ENCODE results near the gene TSSK3.

DNA sequence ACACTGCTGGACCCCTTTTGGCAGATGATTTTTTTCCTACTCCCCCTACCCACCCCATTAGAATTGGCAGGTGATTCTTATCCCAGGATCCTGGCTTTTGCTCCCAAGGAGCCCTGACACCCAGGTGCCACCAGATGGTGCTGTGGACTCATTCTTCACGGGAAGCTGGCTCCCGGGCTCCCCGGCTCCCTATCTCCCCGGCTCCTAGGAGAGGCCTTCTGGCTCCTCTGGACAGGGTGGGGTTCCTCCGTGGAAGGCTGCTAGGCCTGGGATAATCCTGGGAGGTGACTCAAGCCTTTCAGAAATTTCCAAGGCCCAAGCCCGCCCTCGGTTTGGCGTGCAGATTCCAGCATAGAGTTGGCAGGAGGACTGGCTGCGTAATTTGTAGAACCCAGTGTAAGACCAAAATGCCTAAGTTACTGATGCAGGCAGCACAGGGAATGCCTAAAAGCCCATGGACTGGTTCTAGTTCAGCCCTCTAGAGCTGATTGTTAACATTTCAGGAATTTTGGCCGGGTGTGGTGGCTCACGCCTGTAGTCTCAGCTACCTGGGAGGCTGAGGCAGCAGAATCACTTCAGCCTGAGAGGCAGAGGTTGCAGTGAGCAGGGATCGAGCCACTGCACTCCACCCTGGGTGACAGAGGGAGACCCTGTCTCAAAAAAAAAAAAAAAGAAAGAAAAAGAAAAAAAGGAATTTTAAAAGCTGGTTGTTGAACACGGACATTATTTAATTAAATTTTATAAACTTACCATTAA, 38.7 kb downstream of the TSSK3 start:
- TF ChIP-seq, protein P1, sequence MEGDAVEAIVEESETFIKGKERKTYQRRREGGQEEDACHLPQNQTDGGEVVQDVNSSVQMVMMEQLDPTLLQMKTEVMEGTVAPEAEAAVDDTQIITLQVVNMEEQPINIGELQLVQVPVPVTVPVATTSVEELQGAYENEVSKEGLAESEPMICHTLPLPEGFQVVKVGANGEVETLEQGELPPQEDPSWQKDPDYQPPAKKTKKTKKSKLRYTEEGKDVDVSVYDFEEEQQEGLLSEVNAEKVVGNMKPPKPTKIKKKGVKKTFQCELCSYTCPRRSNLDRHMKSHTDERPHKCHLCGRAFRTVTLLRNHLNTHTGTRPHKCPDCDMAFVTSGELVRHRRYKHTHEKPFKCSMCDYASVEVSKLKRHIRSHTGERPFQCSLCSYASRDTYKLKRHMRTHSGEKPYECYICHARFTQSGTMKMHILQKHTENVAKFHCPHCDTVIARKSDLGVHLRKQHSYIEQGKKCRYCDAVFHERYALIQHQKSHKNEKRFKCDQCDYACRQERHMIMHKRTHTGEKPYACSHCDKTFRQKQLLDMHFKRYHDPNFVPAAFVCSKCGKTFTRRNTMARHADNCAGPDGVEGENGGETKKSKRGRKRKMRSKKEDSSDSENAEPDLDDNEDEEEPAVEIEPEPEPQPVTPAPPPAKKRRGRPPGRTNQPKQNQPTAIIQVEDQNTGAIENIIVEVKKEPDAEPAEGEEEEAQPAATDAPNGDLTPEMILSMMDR (IDR thresholded peaks at IDR 0.05): peak; percentile 79
- no peak for TF ChIP-seq EZH2 (IDR thresholded peaks at IDR 0.05; ENCODE audit: borderline replicate concordance, insufficient read depth, low read depth, low read length, poor library complexity, severe bottlenecking)

All from B cell (primary cell).